ENCODE measurements around the gene NDOR1.
A peak's percentile ranks its signal among the peaks of the same experiment; 100 is the strongest.

NDOR1 gene

DNA sequence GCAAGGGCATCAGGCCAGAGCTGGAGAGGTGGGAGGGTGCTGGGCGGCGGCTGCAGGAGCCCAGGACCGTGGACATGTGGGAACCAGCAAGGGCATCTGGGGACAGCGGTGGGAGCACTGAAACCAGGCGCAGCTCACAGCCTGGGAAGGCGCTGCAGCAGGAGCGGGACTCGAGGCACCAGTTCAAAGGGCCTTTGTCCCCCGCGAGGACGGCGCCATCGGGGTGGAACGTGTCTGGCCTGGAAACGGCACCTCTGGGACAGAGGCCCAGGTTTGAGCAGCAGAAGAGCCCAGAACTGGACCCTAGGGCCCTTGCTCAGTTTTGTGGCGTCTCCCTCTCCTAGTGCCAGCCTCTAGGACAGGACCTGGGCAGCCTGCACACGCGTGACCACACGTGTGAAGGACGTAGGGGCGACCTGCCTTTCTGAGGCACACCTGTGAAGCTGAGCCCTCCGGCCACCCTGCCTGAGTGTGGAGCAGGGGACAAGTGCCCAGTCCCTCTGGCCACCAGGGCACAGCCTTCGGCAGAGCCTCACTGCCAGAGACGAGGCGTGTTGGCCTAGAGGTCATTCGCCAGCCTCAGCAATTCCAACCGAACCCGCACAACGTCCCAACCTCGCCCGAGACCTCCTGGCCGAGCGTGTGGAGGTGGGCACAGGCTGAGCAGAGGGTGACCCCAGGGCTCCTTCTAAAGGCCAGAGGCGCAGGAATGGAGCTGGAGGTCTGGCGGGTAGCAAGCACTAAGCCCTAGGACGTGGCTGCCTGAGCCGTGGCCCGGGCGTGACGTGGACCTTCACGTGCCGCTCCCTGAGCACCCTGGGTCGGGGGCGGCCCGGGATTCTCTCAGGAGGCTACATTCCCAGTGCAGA lies 31.5 kb upstream of the NDOR1 start:
- TF ChIP-seq, protein P1, sequence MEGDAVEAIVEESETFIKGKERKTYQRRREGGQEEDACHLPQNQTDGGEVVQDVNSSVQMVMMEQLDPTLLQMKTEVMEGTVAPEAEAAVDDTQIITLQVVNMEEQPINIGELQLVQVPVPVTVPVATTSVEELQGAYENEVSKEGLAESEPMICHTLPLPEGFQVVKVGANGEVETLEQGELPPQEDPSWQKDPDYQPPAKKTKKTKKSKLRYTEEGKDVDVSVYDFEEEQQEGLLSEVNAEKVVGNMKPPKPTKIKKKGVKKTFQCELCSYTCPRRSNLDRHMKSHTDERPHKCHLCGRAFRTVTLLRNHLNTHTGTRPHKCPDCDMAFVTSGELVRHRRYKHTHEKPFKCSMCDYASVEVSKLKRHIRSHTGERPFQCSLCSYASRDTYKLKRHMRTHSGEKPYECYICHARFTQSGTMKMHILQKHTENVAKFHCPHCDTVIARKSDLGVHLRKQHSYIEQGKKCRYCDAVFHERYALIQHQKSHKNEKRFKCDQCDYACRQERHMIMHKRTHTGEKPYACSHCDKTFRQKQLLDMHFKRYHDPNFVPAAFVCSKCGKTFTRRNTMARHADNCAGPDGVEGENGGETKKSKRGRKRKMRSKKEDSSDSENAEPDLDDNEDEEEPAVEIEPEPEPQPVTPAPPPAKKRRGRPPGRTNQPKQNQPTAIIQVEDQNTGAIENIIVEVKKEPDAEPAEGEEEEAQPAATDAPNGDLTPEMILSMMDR (IDR thresholded peaks at IDR 0.05; ENCODE audit: low read length, missing control alignments) = no peak
- no peak for DNase-seq (ENCODE audit: low read depth)
- no peak overlapping the region for H3K4me3 ChIP-seq (replicated peaks; ENCODE audit: low read depth, low read length)

DNA sequence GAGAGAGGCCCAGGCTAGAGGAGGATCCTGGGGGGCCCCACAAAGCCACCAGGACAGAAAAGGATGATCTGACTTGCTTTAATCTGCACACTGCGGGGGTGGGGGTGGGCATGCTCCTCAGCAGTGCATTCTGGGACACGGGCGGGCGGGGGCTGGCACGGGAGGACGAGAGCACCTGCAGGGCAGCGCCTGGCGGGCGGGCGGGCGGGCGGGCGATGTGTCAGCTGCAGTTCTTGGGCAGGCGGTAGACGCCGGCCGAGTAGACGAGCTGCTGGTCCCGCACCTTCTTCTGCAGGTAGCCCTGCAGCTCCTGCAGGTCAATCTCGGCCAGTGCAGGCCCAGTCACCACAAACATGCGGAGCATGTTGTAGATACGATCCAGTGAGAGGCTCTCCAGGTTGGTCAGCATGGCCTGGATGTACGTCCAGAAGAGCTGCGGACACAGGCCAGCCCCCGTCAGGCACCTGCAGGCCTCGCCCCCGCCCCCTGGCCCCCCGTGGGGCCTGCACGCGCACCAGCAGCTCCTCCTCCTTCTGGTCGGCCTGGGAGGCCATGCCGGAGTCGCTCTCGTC lies 30.7 kb upstream of the NDOR1 start:
- no peak overlapping the region for H3K4me3 ChIP-seq (replicated peaks; ENCODE audit: low read depth, low read length)
- no peak for DNase-seq (ENCODE audit: low read depth)
- TF ChIP-seq, protein P1 (IDR thresholded peaks at IDR 0.05; ENCODE audit: low read length, missing control alignments) = no peak

DNA sequence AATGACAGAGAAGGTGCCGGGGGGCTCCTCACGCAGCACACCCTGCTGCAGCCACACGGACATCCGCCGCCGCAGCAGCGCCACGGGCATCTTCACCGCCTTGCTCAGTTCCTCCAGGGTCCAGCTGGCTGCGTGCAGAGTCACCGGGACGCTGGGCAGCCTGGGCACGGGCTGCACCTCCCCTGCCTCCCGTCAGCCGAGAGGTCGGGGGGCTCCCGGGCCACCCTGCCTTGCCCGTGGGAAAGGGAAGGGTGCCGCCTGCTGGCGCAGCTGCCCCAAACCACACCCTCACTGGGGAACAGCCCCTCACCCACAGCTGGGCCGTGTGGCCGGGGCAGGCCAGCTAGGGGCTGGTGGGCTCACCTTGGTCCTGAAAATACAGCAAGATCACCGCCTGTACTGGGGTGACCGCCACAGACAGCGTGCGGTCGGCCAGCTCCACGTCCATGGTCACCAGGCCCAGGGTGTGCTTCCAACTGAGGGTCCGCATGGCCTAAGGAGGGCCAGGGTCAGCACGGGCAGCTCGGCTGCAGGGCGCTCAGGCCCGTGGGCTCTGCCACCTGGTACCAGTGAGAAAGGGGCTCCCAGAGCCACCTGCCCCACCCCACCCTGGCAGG lies 30.0 kb upstream of the NDOR1 start:
- TF ChIP-seq, protein P1 (IDR thresholded peaks at IDR 0.05; ENCODE audit: low read length, missing control alignments) = peak; percentile 10
- H3K4me3 ChIP-seq (replicated peaks; ENCODE audit: low read depth, low read length) = no peak overlapping the region
- DNase-seq (ENCODE audit: low read depth) = no peak

DNA sequence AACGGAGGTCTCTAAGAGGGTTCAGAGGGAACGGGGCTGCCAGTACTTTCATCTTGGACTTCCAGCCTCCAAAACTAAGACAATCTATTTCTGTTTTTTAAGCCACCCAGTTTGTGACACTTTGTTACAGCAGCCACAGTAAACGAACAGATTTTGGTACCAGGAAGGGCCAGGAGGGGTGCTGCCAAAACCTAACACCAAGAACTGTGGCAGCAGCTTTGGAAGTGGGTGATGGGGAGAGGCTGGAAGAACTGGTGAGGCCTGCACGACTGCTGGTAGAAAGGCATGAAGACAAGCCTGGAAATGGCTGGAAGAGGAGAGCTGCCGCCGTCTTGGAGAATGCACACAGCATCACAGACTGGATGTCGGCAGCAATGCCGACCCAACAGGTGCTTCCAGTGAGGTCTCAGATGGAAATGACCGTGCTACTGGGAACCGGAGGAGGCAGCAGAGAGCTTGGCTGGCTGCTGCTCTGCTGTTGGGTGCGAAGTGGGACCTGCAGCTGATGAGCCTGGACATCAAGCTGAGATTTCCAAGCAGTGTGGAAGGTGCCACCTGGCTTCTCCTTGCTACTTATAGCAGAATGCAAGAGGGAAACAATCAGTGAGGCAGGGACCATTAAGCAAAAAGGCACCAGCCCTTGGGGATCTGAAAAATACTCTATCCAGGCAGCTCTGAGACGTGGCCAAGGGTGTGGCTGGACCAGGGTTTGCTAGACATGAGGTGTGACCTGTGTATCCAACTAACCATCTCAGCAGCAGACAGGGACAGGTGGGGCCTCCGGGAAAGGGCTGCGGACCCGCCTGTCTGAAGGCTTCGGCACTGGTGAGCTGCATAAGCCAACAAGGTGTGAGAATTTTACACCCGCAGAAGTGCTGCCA lies 29.0 kb upstream of the NDOR1 start:
- H3K4me3 ChIP-seq (replicated peaks; ENCODE audit: low read depth, low read length) = no peak overlapping the region
- DNase-seq (ENCODE audit: low read depth) = peak; percentile 50
- TF ChIP-seq, protein P1 (IDR thresholded peaks at IDR 0.05; ENCODE audit: low read length, missing control alignments) = peak; percentile 70

DNA sequence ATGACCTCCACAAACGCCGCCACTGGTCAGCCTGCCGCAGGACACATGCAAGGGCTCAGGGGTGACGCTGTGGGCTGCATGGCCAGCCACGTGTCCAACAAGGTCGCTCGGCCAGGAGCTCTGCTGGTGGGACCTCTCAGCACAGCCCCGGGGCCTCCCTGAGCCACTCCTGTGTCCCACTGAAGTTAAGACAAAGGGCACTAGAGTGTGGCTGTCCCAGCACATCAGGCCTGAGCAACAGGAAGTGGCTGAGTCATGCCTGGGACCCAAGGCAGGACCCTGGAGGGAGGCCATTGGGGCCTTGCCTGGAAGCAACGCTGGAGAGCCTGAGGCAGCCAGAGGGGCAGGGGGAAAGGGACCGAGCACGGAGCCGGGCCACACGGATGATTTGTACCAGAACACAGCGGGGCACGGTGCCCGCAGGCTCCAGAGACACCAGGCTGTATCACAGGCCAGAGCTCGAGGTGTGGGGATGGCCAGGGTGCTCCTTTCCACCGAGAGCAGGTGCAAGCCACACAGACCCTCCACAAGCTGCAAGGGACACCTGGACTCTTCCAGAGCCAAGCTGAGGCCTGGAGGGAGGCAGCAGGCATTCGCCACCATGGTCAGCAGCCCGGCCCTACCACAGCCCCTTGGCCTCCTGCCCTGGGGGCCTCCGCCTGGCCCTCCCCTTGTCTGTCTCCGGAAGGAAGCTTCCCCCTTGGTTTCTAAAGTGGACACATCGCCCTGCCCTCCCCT lies 27.1 kb upstream of the NDOR1 start:
- DNase-seq (ENCODE audit: low read depth) = no peak
- no peak overlapping the region for H3K4me3 ChIP-seq (replicated peaks; ENCODE audit: low read depth, low read length)
- TF ChIP-seq, protein P1 (IDR thresholded peaks at IDR 0.05; ENCODE audit: low read length, missing control alignments) = no peak

Measured in fibroblast of pulmonary artery (primary cell).